Measurements from ENCODE around the gene RNFT1. TPM values are rescaled to one million over a fixed set of nuclear protein-coding genes. Genes with fewer than 3 reads are reported as not detected.

The RNFT1 gene
- total and polyA plus RNA-seq, 2 donors (not counting 3 experiments of a cell fraction or from before 2014, with no cell fraction given) = 10.7 to 16.2 TPM

DNA sequence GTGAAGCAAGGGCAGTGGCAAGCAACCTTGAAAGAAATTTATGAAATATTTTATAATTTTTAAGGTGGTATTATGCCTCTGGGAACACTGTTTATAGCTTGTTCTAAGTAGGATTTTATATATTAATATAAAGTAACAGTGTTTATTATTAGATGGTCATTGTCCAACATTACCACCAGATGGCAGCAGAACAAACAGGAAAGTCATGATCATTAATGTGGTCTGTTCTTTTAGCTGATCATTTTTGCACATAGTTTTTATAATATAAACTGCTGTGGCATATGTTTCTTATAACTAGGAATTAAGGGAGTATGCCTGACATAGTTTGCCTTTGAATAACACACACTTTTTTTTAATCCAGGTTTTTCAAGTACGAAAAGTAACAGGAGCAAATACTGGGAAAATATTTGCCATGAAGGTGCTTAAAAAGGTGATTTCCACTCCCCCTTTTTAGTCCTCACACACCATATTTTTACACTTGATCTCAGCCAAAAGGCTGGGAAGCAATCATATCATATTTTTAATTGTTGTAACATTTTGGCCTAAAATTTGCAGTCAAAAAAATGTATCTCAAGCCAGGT lies 50.2 kb downstream of the RNFT1 start:
- Histone ChIP-seq H3K36me3 (ENCODE audit: control insufficient read depth in 2 of 2, extremely low read depth in 1 of 2, insufficient read depth in 2 of 2, low read length in 2 of 2) (peaks cover 2 to 5% of the 10 kb centered on the region in 2 experiments), H3K9ac (replicated peaks; ENCODE audit: extremely low read depth, insufficient read depth, low read length) (no peak overlapping the region), H3K27ac (ENCODE audit: insufficient read depth, low read depth, low read length) (no peak overlapping the region), H3K9me1 (replicated peaks; ENCODE audit: control insufficient read depth, extremely low read depth, insufficient read depth, low read length) (no peaks in the 10 kb centered on the region), H3K79me2 (ENCODE audit: control insufficient read depth, insufficient read depth, low read length) (no peaks in the 10 kb centered on the region), H4K20me1 (replicated peaks; ENCODE audit: control insufficient read depth, extremely low read depth, insufficient read depth, low read length) (no peaks in the 10 kb centered on the region), H3K27me3 (ENCODE audit: control insufficient read depth in 2 of 2, insufficient read depth in 2 of 2, low read length in 2 of 2) (no peaks in the 10 kb centered on the region), H3K9me3 (replicated peaks; ENCODE audit: control insufficient read depth, insufficient read depth, low read length) (no peaks in the 10 kb centered on the region), H3K4me2 (ENCODE audit: insufficient read depth, low read length) (no peak overlapping the region), H2AFZ (ENCODE audit: low read depth, low read length) (no peak overlapping the region), H3K4me1 (ENCODE audit: control insufficient read depth, extremely low read depth, insufficient read depth, low read length) (no peaks in the 10 kb centered on the region), H3K4me3 (replicated peaks in 1 of 3; ENCODE audit: insufficient read depth in 1 of 3, low read depth in 1 of 3, low read length in 3 of 3) (no peak overlapping the region)
- ChIA-PET CTCF (interaction anchor here (0.6 to 4.4 kb wide), 46 partner anchors 9 to 646 kb away, joined by 3 to 86 read pairs (median 5); partner anchors contain the start of genes PTRH2, RNFT1, RPS6KB1 and TUBD1), POLR2A (no interaction called here)
- DNase-seq (ENCODE audit: low read depth, low spot score) (peak; percentile 46), FAIRE-seq (peak; percentile 93)
- dilution Hi-C loops (cut with MboI; ENCODE audit: extremely low pct_ligation_motif_present, low sequenced_read_pairs) = no loop called here
- intact Hi-C loops (cut with micrococcal nuclease) = loop anchor here (10.0 kb wide), 1 partner anchor 120 kb away; no protein-coding TSS in a partner anchor
- BruUV-seq (replicated peaks) = no TSS peak
- no peak for TF ChIP-seq EZH2 (IDR thresholded peaks at IDR 0.05; ENCODE audit: borderline replicate concordance, low read depth, low read length, severe bottlenecking)
- TF ChIP-seq, protein P1, sequence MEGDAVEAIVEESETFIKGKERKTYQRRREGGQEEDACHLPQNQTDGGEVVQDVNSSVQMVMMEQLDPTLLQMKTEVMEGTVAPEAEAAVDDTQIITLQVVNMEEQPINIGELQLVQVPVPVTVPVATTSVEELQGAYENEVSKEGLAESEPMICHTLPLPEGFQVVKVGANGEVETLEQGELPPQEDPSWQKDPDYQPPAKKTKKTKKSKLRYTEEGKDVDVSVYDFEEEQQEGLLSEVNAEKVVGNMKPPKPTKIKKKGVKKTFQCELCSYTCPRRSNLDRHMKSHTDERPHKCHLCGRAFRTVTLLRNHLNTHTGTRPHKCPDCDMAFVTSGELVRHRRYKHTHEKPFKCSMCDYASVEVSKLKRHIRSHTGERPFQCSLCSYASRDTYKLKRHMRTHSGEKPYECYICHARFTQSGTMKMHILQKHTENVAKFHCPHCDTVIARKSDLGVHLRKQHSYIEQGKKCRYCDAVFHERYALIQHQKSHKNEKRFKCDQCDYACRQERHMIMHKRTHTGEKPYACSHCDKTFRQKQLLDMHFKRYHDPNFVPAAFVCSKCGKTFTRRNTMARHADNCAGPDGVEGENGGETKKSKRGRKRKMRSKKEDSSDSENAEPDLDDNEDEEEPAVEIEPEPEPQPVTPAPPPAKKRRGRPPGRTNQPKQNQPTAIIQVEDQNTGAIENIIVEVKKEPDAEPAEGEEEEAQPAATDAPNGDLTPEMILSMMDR (IDR thresholded peaks at IDR 0.05; ENCODE audit: extremely low read depth in 1 of 2, insufficient read depth in 1 of 2, low read depth in 1 of 2, low read length in 2 of 2) = peak; percentile 30 to 33
- TF ChIP-seq POLR2A (IDR thresholded peaks at IDR 0.05; ENCODE audit: low read depth, low read length) = no peak

DNA sequence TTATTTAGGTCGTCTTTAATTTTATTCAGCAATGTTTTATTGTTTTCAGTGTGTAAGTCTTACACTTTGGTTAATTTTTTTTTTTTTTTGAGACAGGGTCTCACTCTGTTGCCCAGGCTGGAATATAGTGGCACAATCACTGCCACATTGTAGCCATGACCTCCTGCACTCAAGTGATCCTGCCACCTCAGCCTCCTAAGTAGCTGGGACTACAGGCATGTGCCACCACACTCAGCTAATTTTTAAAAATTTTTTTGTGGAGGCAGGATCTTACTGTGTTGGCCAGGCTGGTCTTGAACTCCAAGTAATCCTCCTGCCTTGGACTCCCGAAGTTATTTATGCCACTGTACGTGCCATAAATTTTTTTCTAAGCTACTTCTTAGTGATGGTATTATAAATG lies 57.1 kb downstream of the RNFT1 start:
- Histone ChIP-seq H4K20me1 (replicated peaks; ENCODE audit: control insufficient read depth, extremely low read depth, insufficient read depth, low read length) (no peaks in the 10 kb centered on the region), H3K79me2 (ENCODE audit: control insufficient read depth, insufficient read depth, low read length) (peaks cover 32% of the 10 kb centered on the region), H3K4me1 (ENCODE audit: control insufficient read depth, extremely low read depth, insufficient read depth, low read length) (no peaks in the 10 kb centered on the region), H3K27me3 (ENCODE audit: control insufficient read depth in 2 of 2, insufficient read depth in 2 of 2, low read length in 2 of 2) (no peaks in the 10 kb centered on the region), H3K9me1 (replicated peaks; ENCODE audit: control insufficient read depth, extremely low read depth, insufficient read depth, low read length) (no peaks in the 10 kb centered on the region), H3K27ac (ENCODE audit: insufficient read depth, low read depth, low read length) (no peak overlapping the region), H3K9me3 (replicated peaks; ENCODE audit: control insufficient read depth, insufficient read depth, low read length) (no peaks in the 10 kb centered on the region), H3K4me2 (ENCODE audit: insufficient read depth, low read length) (no peak overlapping the region), H3K36me3 (ENCODE audit: control insufficient read depth in 2 of 2, extremely low read depth in 1 of 2, insufficient read depth in 2 of 2, low read length in 2 of 2) (no peaks in the 10 kb centered on the region), H3K9ac (replicated peaks; ENCODE audit: extremely low read depth, insufficient read depth, low read length) (no peak overlapping the region), H2AFZ (ENCODE audit: low read depth, low read length) (no peak overlapping the region), H3K4me3 (replicated peaks in 1 of 3; ENCODE audit: insufficient read depth in 1 of 3, low read depth in 1 of 3, low read length in 3 of 3) (no peak overlapping the region)
- POLR2A ChIA-PET = no interaction called here
- DNase-seq (ENCODE audit: low read depth, low spot score) (no peak), FAIRE-seq (no peak)
- CTCF ChIA-PET = no interaction called here
- intact Hi-C loops (cut with micrococcal nuclease) = no loop called here
- no TSS peak for BruUV-seq (replicated peaks)
- no peak for TF ChIP-seq POLR2A (IDR thresholded peaks at IDR 0.05; ENCODE audit: low read depth, low read length)
- TF ChIP-seq MYC (IDR thresholded peaks at IDR 0.05; ENCODE audit: low read depth, low read length) = no peak
- TF ChIP-seq FOS (IDR thresholded peaks at IDR 0.05; ENCODE audit: borderline replicate concordance, insufficient read depth, low read length) = no peak
- TF ChIP-seq EZH2 (IDR thresholded peaks at IDR 0.05; ENCODE audit: borderline replicate concordance, low read depth, low read length, severe bottlenecking) = no peak
- TF ChIP-seq, protein P1 (IDR thresholded peaks at IDR 0.05; ENCODE audit: extremely low read depth in 1 of 2, insufficient read depth in 1 of 2, low read depth in 1 of 2, low read length in 2 of 2) = no peak
- no peak for TF ChIP-seq JUN (IDR thresholded peaks at IDR 0.05; ENCODE audit: borderline replicate concordance, insufficient read depth, insufficient read length, low read depth)
- TF ChIP-seq POLR2AphosphoS5 (IDR thresholded peaks at IDR 0.05; ENCODE audit: insufficient read depth, low read depth, low read length) = no peak
- no peak for TF ChIP-seq GATA2 (IDR thresholded peaks at IDR 0.05; ENCODE audit: insufficient read depth, insufficient read length, low read depth, low read length)
- TF ChIP-seq, protein P2, sequence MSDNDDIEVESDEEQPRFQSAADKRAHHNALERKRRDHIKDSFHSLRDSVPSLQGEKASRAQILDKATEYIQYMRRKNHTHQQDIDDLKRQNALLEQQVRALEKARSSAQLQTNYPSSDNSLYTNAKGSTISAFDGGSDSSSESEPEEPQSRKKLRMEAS (IDR thresholded peaks at IDR 0.05; ENCODE audit: insufficient read depth, insufficient read length) = no peak
- dilution Hi-C loops (cut with MboI; ENCODE audit: extremely low pct_ligation_motif_present, low sequenced_read_pairs) = no loop called here
